ENCODE data around the gene DEXI.

DEXI gene

DNA sequence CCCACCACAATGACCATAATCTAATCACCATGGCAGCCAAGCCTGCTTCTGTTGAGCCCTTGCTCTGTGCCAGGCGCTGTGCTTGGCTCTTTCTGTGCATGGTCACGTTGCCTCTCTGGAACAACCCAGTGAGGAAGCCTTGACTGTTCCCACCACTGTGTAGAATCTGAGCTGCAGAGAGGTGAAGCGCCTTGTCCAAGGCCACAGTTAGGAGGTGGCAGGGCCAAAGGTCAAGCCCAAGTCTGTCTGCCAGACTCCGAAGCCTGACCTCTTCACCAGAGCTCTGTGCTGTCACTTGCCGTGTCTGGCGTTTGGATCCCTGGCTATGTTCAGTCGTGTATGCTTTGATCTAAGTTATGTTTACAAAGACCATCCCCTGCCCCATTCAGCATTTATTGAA, 12.6 kb upstream of the DEXI start:
- Histone ChIP-seq H3K36me3 (ENCODE audit: control insufficient read depth in 2 of 2, insufficient read depth in 1 of 2, low read length in 2 of 2) (no peaks in the 10 kb centered on the region; a peak in 1 of 3 replicates), H3K4me3 (ENCODE audit: low read depth, low read length) (no peak overlapping the region), H3K4me1 (ENCODE audit: control insufficient read depth, insufficient read depth, low read length) (peaks cover 15% of the 10 kb centered on the region), H3K27ac (ENCODE audit: extremely low read depth, low read depth, low read length) (no peak overlapping the region), H3K9me3 (ENCODE audit: control insufficient read depth, insufficient read depth, low read depth, low read length) (no peaks in the 10 kb centered on the region)
- ChIA-PET POLR2A (interaction anchor here (1.5 kb wide), 1 partner anchor 300 kb away, joined by 3 read pairs; no protein-coding TSS in a partner anchor), CTCF (interaction anchor here (0.6 to 2.4 kb wide), 15 partner anchors 9 to 757 kb away, joined by 3 to 31 read pairs (median 4); partner anchors contain the start of gene CLEC16A)
- TF ChIP-seq KLF7 (tag by site-specific recombination; IDR thresholded peaks at IDR 0.05; ENCODE audit: borderline replicate concordance) (no peak), KLF1 (tag by site-specific recombination; IDR thresholded peaks at IDR 0.05) (no peak), ZBTB17 (tag by site-specific recombination; IDR thresholded peaks at IDR 0.05) (no peak), ZNF623 (tag by site-specific recombination; IDR thresholded peaks at IDR 0.05) (no peak), ZNF513 (tag by site-specific recombination; IDR thresholded peaks at IDR 0.05) (no peak), ZNF239 (tag by site-specific recombination; IDR thresholded peaks at IDR 0.05) (no peak), PATZ1 (tag by site-specific recombination; IDR thresholded peaks at IDR 0.05) (no peak), ZNF785 (tag by site-specific recombination; IDR thresholded peaks at IDR 0.05) (no peak), ZBTB1 (tag by site-specific recombination; IDR thresholded peaks at IDR 0.05) (no peak), MYNN (tag by site-specific recombination; IDR thresholded peaks at IDR 0.05; ENCODE audit: borderline replicate concordance) (no peak), ZNF704 (tag by site-specific recombination; IDR thresholded peaks at IDR 0.05) (no peak)
- TF ChIP-seq, protein P1, sequence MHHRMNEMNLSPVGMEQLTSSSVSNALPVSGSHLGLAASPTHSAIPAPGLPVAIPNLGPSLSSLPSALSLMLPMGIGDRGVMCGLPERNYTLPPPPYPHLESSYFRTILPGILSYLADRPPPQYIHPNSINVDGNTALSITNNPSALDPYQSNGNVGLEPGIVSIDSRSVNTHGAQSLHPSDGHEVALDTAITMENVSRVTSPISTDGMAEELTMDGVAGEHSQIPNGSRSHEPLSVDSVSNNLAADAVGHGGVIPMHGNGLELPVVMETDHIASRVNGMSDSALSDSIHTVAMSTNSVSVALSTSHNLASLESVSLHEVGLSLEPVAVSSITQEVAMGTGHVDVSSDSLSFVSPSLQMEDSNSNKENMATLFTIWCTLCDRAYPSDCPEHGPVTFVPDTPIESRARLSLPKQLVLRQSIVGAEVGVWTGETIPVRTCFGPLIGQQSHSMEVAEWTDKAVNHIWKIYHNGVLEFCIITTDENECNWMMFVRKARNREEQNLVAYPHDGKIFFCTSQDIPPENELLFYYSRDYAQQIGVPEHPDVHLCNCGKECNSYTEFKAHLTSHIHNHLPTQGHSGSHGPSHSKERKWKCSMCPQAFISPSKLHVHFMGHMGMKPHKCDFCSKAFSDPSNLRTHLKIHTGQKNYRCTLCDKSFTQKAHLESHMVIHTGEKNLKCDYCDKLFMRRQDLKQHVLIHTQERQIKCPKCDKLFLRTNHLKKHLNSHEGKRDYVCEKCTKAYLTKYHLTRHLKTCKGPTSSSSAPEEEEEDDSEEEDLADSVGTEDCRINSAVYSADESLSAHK (tag by site-specific recombination; IDR thresholded peaks at IDR 0.05): no peak

- H3K4me3 ChIP-seq (ENCODE audit: low read depth, low read length): no peak overlapping the region
- ChIA-PET POLR2A (interaction anchor here (1.4 kb wide), 1 partner anchor 305 kb away, joined by 3 read pairs; the partner anchor contains the start of gene SOCS1), CTCF (interaction anchor here (0.5 to 8.0 kb wide), 9 partner anchors 11 to 1144 kb away, joined by 3 to 72 read pairs (median 4); partner anchors contain the start of gene SOCS1)
- TF ChIP-seq KLF7 (tag by site-specific recombination; IDR thresholded peaks at IDR 0.05; ENCODE audit: borderline replicate concordance) (no peak), ZNF248 (tag by site-specific recombination; IDR thresholded peaks at IDR 0.05) (no peak), ZNF37A (tag by site-specific recombination; IDR thresholded peaks at IDR 0.05) (no peak), KLF10 (tag by site-specific recombination; IDR thresholded peaks at IDR 0.05) (no peak), ZNF335 (tag by site-specific recombination; conservative IDR thresholded peaks at IDR 0.05) (0 out of 2 replicates have a peak, but pooled peaks have one; percentile 34), ZNF140 (tag by site-specific recombination; IDR thresholded peaks at IDR 0.05) (no peak)
- TF ChIP-seq, protein P2, sequence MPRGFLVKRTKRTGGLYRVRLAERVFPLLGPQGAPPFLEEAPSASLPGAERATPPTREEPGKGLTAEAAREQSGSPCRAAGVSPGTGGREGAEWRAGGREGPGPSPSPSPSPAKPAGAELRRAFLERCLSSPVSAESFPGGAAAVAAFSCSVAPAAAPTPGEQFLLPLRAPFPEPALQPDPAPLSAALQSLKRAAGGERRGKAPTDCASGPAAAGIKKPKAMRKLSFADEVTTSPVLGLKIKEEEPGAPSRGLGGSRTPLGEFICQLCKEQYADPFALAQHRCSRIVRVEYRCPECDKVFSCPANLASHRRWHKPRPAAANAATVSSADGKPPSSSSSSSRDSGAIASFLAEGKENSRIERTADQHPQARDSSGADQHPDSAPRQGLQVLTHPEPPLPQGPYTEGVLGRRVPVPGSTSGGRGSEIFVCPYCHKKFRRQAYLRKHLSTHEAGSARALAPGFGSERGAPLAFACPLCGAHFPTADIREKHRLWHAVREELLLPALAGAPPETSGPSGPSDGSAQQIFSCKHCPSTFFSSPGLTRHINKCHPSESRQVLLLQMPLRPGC (tag by site-specific recombination; IDR thresholded peaks at IDR 0.05): no peak
- TF ChIP-seq, protein P3, sequence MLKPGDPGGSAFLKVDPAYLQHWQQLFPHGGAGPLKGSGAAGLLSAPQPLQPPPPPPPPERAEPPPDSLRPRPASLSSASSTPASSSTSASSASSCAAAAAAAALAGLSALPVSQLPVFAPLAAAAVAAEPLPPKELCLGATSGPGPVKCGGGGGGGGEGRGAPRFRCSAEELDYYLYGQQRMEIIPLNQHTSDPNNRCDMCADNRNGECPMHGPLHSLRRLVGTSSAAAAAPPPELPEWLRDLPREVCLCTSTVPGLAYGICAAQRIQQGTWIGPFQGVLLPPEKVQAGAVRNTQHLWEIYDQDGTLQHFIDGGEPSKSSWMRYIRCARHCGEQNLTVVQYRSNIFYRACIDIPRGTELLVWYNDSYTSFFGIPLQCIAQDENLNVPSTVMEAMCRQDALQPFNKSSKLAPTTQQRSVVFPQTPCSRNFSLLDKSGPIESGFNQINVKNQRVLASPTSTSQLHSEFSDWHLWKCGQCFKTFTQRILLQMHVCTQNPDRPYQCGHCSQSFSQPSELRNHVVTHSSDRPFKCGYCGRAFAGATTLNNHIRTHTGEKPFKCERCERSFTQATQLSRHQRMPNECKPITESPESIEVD (tag by site-specific recombination; IDR thresholded peaks at IDR 0.05): peak; percentile 69
- TF ChIP-seq, protein P4, sequence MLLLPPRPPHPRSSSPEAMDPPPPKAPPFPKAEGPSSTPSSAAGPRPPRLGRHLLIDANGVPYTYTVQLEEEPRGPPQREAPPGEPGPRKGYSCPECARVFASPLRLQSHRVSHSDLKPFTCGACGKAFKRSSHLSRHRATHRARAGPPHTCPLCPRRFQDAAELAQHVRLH (tag by site-specific recombination; IDR thresholded peaks at IDR 0.05): no peak
- no peaks in the 10 kb centered on the region for H3K9me3 ChIP-seq (ENCODE audit: control insufficient read depth, insufficient read depth, low read depth, low read length)
- no peaks in the 10 kb centered on the region for H3K36me3 ChIP-seq (ENCODE audit: control insufficient read depth in 2 of 2, insufficient read depth in 1 of 2, low read length in 2 of 2)
- peaks cover 21% of the 10 kb centered on the region for H3K4me1 ChIP-seq (ENCODE audit: control insufficient read depth, insufficient read depth, low read length)
- no peak overlapping the region for H3K27ac ChIP-seq (ENCODE audit: extremely low read depth, low read depth, low read length)
Observed at GRCh38 chr16:10951026-10951425, 8.8 kb upstream of the DEXI start.

Measured in HEK293 (cell line).